Fibroblast of lung (primary cell): ENCODE measurements around the gene STRN3. TPM values are rescaled to one million over a fixed set of nuclear protein-coding genes. Genes with fewer than 3 reads are reported as not detected.

Experiments used
- DNase-seq, 2 donors: peaks; one replicate each; pipeline versions ENCODE4 v3.0.0 to v3.0.0-alpha.2; 2010; ENCODE audit warnings: low read depth in 2 of 2
- H2AFZ ChIP-seq: 2 replicates; pipeline ENCODE4 v1.5.1; 2012; ENCODE audit warnings: low read length, control low read depth, inconsistent platforms
- H3K27ac ChIP-seq: 2 replicates; pipeline ENCODE4 v1.5.1; 2011; ENCODE audit warnings: low read length, control low read depth; ENCODE audit not compliant: insufficient read depth
- H3K27me3 ChIP-seq: 2 replicates; pipeline ENCODE4 v1.5.1; 2011; ENCODE audit warnings: mild to moderate bottlenecking, low read length; ENCODE audit not compliant: control insufficient read depth, insufficient read depth
- H3K36me3 ChIP-seq: 2 replicates; pipeline ENCODE4 v1.5.1; 2011; ENCODE audit warnings: low read length; ENCODE audit not compliant: control insufficient read depth, insufficient read depth
- H3K4me1 ChIP-seq: 2 replicates; pipeline ENCODE4 v1.5.1; 2011; ENCODE audit warnings: low read length; ENCODE audit not compliant: control insufficient read depth, insufficient read depth; ENCODE audit errors: extremely low read depth
- H3K4me2 ChIP-seq: 2 replicates; pipeline ENCODE4 v1.5.1; 2011; ENCODE audit warnings: low read length, control low read depth; ENCODE audit not compliant: insufficient read depth; ENCODE audit errors: extremely low read depth
- H3K4me3 ChIP-seq, 4 experiments: fragments of 200-600 bp in 1 of 4; sonication (generic) in 1 of 4; replicated peaks in 1 of 4; 2 replicates each; pipeline ENCODE4 v1.5.1; 2011 to 2016; ENCODE audit warnings: low read length in 4 of 4, low read depth in 3 of 4, mild to moderate bottlenecking in 3 of 4, control low read depth in 2 of 4, inconsistent platforms in 1 of 4, mixed read lengths in 1 of 4; ENCODE audit not compliant: insufficient read depth in 1 of 4; ENCODE audit errors: control extremely low read depth in 1 of 4
- H3K79me2 ChIP-seq: 2 replicates; pipeline ENCODE4 v1.5.1; 2012; ENCODE audit warnings: mild to moderate bottlenecking, low read length, inconsistent platforms; ENCODE audit not compliant: control insufficient read depth, insufficient read depth
- H3K9ac ChIP-seq: 2 replicates; pipeline ENCODE4 v1.5.1; 2011; ENCODE audit warnings: mild to moderate bottlenecking, low read length, control low read depth; ENCODE audit not compliant: insufficient read depth
- H3K9me3 ChIP-seq: 2 replicates; pipeline ENCODE4 v1.5.1; 2012; ENCODE audit warnings: low read depth, low read length; ENCODE audit not compliant: control insufficient read depth, insufficient read depth
- H4K20me1 ChIP-seq: 2 replicates; pipeline ENCODE4 v1.5.1; 2011; ENCODE audit warnings: low read length; ENCODE audit not compliant: control insufficient read depth, insufficient read depth; ENCODE audit errors: extremely low read depth
- EZH2 ChIP-seq: IDR thresholded peaks from 2 replicates; pipeline ENCODE4 v1.5.1; 2012; ENCODE audit warnings: low read length, control low read depth, mild to moderate bottlenecking; ENCODE audit errors: missing control alignments
- polyA plus RNA-seq, 2 donors: library from polyadenylated mRNA; depleted of rRNA in 1 of 2; stranded (reverse) in 1 of 2; unstranded in 1 of 2; fragments of >200 nt; gene quantifications; 2 replicates each; pipeline ENCODE4 v1.2.1, GENCODE V29; 2011 to 2012; ENCODE audit warnings: missing spikeins in 1 of 2
- total RNA-seq: library from RNA; depleted of rRNA; stranded (reverse); fragments of >200 nt; gene quantifications from 2 replicates; pipeline ENCODE4 v1.2.1, GENCODE V29; 2014
- TF ChIP-seq, protein P1 (sequence below), 2 donors: IDR thresholded peaks in 1 of 2; conservative IDR thresholded peaks in 1 of 2; 1 replicate in 1 of 2; 2 replicates in 1 of 2; pipeline ENCODE4 v1.5.1; 2011 to 2012; ENCODE audit warnings: low read length in 2 of 2, control low read depth in 1 of 2, inconsistent platforms in 1 of 2, low read depth in 1 of 2, mild to moderate bottlenecking in 1 of 2

The STRN3 gene
- total and polyA plus RNA-seq, 2 donors (not counting 1 experiment from before 2014, with no cell fraction given): 42.0 to 88.2 TPM

DNA sequence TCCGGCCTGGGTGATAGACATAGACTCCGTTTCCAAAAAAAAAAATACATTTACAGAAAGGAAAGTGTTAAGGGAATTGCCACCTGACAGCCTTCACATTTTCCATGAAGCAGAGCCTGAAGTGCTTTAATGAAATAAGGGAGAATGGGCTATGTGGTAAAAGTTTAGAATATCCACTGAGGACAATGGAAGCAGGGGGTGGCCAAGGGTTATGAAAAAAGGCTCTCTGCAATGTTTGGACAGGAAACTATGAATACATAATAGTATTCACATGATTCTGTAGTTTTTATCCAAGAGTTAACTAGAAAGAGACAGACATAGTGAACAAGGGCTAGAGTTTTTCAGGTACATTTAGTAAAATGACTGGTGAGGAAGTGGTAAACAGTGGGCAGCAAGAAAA lies 76.5 kb downstream of the STRN3 start:
- DNase-seq: no peak
- no peak for TF ChIP-seq EZH2
- TF ChIP-seq, protein P1, sequence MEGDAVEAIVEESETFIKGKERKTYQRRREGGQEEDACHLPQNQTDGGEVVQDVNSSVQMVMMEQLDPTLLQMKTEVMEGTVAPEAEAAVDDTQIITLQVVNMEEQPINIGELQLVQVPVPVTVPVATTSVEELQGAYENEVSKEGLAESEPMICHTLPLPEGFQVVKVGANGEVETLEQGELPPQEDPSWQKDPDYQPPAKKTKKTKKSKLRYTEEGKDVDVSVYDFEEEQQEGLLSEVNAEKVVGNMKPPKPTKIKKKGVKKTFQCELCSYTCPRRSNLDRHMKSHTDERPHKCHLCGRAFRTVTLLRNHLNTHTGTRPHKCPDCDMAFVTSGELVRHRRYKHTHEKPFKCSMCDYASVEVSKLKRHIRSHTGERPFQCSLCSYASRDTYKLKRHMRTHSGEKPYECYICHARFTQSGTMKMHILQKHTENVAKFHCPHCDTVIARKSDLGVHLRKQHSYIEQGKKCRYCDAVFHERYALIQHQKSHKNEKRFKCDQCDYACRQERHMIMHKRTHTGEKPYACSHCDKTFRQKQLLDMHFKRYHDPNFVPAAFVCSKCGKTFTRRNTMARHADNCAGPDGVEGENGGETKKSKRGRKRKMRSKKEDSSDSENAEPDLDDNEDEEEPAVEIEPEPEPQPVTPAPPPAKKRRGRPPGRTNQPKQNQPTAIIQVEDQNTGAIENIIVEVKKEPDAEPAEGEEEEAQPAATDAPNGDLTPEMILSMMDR (conservative IDR thresholded peaks at IDR 0.05 in 1 of 2, IDR thresholded peaks at IDR 0.05 in 1 of 2; ENCODE audit: low read depth in 1 of 2, low read length in 2 of 2): no peak
- Histone ChIP-seq H3K27me3 (no peaks in the 10 kb centered on the region), H2AFZ (no peak overlapping the region), H4K20me1 (no peaks in the 10 kb centered on the region), H3K36me3 (peaks cover 4% of the 10 kb centered on the region), H3K9ac (no peak overlapping the region), H3K4me3 (no peak overlapping the region), H3K9me3 (no peaks in the 10 kb centered on the region), H3K4me2 (no peak overlapping the region), H3K4me1 (no peaks in the 10 kb centered on the region), H3K27ac (no peak overlapping the region), H3K79me2 (no peaks in the 10 kb centered on the region)

DNA sequence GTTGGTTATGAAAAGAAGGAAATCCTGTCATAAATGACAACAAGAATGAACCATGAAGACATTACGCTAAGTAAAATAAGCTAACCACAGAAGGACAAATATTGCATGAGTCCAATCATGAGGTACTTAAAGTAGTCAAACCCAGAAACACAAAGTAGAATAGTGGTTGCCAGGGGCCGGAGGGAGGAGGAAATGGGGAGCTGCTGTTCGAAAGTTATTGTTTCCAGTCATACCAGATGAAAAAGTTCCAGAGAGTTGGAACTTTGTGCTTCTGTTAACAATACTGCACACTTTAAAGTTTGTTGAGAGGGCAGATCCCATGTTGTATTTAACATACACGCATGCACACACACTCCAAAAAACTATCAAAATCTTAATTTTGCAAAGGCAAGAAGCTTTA lies 82.5 kb downstream of the STRN3 start:
- no peak overlapping the region for H3K9ac ChIP-seq
- H3K27me3 ChIP-seq: no peaks in the 10 kb centered on the region
- H3K4me1 ChIP-seq: no peaks in the 10 kb centered on the region
- no peak for DNase-seq
- no peak overlapping the region for H3K4me3 ChIP-seq
- H4K20me1 ChIP-seq: no peaks in the 10 kb centered on the region
- H3K79me2 ChIP-seq: no peaks in the 10 kb centered on the region
- no peak overlapping the region for H3K4me2 ChIP-seq
- H3K36me3 ChIP-seq: peaks cover 4% of the 10 kb centered on the region
- H3K27ac ChIP-seq: no peak overlapping the region
- no peaks in the 10 kb centered on the region for H3K9me3 ChIP-seq
- no peak overlapping the region for H2AFZ ChIP-seq
- TF ChIP-seq, protein P1 (conservative IDR thresholded peaks at IDR 0.05 in 1 of 2, IDR thresholded peaks at IDR 0.05 in 1 of 2; ENCODE audit: low read depth in 1 of 2, low read length in 2 of 2): no peak
- no peak for TF ChIP-seq EZH2

DNA sequence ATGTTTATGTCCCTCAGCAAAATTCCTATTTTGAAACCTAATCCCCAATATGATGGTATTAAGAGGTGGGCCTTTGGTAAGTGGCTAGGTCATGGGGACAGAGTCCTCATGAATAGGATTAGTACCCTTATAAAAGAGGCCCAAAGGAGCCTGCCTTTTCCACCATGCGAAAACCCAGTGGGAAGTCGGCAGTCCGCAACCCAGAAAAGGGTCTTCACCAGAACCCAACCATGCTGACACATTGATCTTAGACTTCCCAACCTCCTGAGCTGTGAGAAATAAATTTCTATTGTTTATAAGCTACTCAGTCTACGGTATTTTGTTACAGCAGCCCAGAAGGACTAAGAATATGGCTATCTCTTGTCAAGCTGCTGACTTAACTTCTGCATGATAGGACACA lies 85.3 kb downstream of the STRN3 start:
- Histone ChIP-seq H3K4me2 (no peak overlapping the region), H3K4me3 (no peak overlapping the region), H3K27me3 (no peaks in the 10 kb centered on the region), H3K9ac (no peak overlapping the region), H4K20me1 (no peaks in the 10 kb centered on the region), H3K4me1 (no peaks in the 10 kb centered on the region), H3K9me3 (no peaks in the 10 kb centered on the region), H3K79me2 (no peaks in the 10 kb centered on the region), H2AFZ (no peak overlapping the region), H3K36me3 (no peaks in the 10 kb centered on the region), H3K27ac (no peak overlapping the region)
- DNase-seq: no peak
- TF ChIP-seq, protein P1 (conservative IDR thresholded peaks at IDR 0.05 in 1 of 2, IDR thresholded peaks at IDR 0.05 in 1 of 2; ENCODE audit: low read depth in 1 of 2, low read length in 2 of 2): no peak
- no peak for TF ChIP-seq EZH2
